Body of pancreas (tissue), 4 donors: ENCODE data around the gene MAP2K5. TPM values are rescaled to one million over a fixed set of nuclear protein-coding genes. Genes with fewer than 3 reads are reported as not detected.

Experiments used
- ATAC-seq: fragments of 150-250 bp; one replicate; pipeline ENCODE4 v1.9.1; 2016
- DNase-seq, 4 donors: peaks; one replicate each; pipeline ENCODE4 v3.0.0-alpha.2; 2019
- H3K27ac ChIP-seq, 4 donors: fragments of 200-600 bp; sonication (generic); 1 replicate in 3 of 4; 2 replicates in 1 of 4; pipeline versions ENCODE4 v1.5.1 to v1.6.1; 2016 to 2019; ENCODE audit warnings: mild to moderate bottlenecking in 1 of 4, mixed read lengths in 1 of 4, moderate library complexity in 1 of 4
- H3K27me3 ChIP-seq, 2 donors: fragments of 200-600 bp; sonication (generic); one replicate each; pipeline ENCODE4 v1.6.0; 2016; ENCODE audit warnings: mild to moderate bottlenecking in 1 of 2
- H3K36me3 ChIP-seq, 2 donors: fragments of 200-600 bp; sonication (generic); replicated peaks in 1 of 2; 2 replicates each; pipeline ENCODE4 v1.5.1; 2016; ENCODE audit warnings: low read depth in 2 of 2; ENCODE audit not compliant: insufficient read depth in 1 of 2
- H3K4me1 ChIP-seq: fragments of 200-600 bp; sonication (generic); one replicate; pipeline ENCODE4 v1.6.0; 2016
- H3K4me3 ChIP-seq, 2 donors: fragments of 200-600 bp; sonication (generic); 1 replicate in 1 of 2; 2 replicates in 1 of 2; pipeline ENCODE4 v1.5.1; 2016 to 2019
- H3K9me3 ChIP-seq, 3 donors: fragments of 200-600 bp; sonication (generic); 1 replicate in 2 of 3; 2 replicates in 1 of 3; pipeline ENCODE4 v1.5.1; 2016
- CTCF ChIP-seq, 7 experiments: fragments of 450-650 bp in 4 of 7; fragments of 200-600 bp in 3 of 7; sonication (generic) in 3 of 7; IDR thresholded peaks; one replicate each; pipeline ENCODE4 v1.5.1; 2016 to 2019; ENCODE audit warnings: antibody characterized with exemption in 7 of 7
- POLR2A ChIP-seq, 3 donors: fragments of 450-650 bp; IDR thresholded peaks; one replicate each; pipeline ENCODE4 v1.6.1; 2016; ENCODE audit warnings: antibody characterized with exemption in 3 of 3, mild to moderate bottlenecking in 2 of 3
- WGBS, 2 donors: methylation state at CpG; one replicate each; pipeline ENCODE4 v1.1.5; 2017; 5-methylcytosine and 5-hydroxymethylcytosine counted together
- intact Hi-C: fragments of 100-400 bp; cut with DNase I; formaldehyde crosslinking; loops from one replicate; pipeline ENCODE4 v1.15.1; 2023
- total RNA-seq, 2 donors: library from RNA; depleted of rRNA; stranded (reverse); fragments of >200 nt; gene quantifications; one replicate each; pipeline ENCODE4 v1.1.0, GENCODE V29; 2016

MAP2K5 gene
- total RNA-seq, 2 donors from 2014 or later = 2.6 to 10.9 TPM

GRCh38 chr15:67845974-67846373 is 303.5 kb downstream of the MAP2K5 start:
- Histone ChIP-seq H3K27ac (no peak overlapping the region), H3K36me3 (no peaks in the 10 kb centered on the region), H3K27me3 (no peaks in the 10 kb centered on the region), H3K4me1 (peaks cover 6% of the 10 kb centered on the region), H3K4me3 (no peak overlapping the region), H3K9me3 (peaks cover 0 to 3% (median 0%) of the 10 kb centered on the region in 3 donors)
- TF ChIP-seq POLR2A (IDR thresholded peaks at IDR 0.05) (no peak), CTCF (IDR thresholded peaks at IDR 0.05) (no peak)
- 65 to 81% methylated on average over 5 of the region's 5 CpGs for WGBS, 2 donors
- DNase-seq (no peak), ATAC-seq (no peak)
- intact Hi-C loops = no loop called here

GRCh38 chr15:67849538-67849937 is 307.0 kb downstream of the MAP2K5 start:
- ATAC-seq = no peak
- intact Hi-C loops = no loop called here
- Histone ChIP-seq H3K27me3 (no peaks in the 10 kb centered on the region), H3K27ac (no peak overlapping the region), H3K9me3 (peaks cover 0 to 3% (median 0%) of the 10 kb centered on the region in 3 donors), H3K4me1 (no peaks in the 10 kb centered on the region), H3K36me3 (no peaks in the 10 kb centered on the region), H3K4me3 (no peak overlapping the region)
- 100% methylated on average over 1 of the region's 1 CpG for WGBS, 2 donors
- TF ChIP-seq CTCF (IDR thresholded peaks at IDR 0.05) = no peak
- no peak for TF ChIP-seq POLR2A (IDR thresholded peaks at IDR 0.05)
- no peak for DNase-seq

DNA sequence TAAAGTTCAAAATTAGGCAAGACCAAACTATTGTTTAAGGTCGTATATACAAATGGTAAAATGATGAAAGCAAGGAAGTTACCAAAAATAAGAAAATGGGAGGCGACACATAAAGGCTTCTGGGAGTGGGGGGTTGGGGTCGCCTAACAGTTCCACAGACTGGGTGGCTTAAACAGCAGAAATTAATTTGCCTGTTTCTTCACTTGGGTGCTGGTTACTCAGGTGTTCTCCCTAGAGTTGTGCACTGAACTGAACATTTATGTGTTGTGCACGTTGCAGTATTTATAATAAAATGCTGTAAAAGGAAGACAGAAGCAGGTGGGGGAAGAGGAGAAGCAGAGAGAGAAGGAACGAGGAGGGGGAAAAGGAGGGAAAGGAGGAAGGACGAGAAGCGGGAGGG is 307.8 kb downstream of the MAP2K5 start:
- 51 to 57% methylated on average over 7 of the region's 7 CpGs for WGBS, 2 donors
- H3K4me1 ChIP-seq = no peaks in the 10 kb centered on the region
- H3K4me3 ChIP-seq = no peak overlapping the region
- intact Hi-C loops = no loop called here
- DNase-seq = no peak
- no peak overlapping the region for H3K27ac ChIP-seq
- TF ChIP-seq CTCF (IDR thresholded peaks at IDR 0.05) (no peak), POLR2A (IDR thresholded peaks at IDR 0.05) (no peak)
- H3K27me3 ChIP-seq = no peaks in the 10 kb centered on the region
- no peak for ATAC-seq
- peaks cover 0 to 3% (median 0%) of the 10 kb centered on the region in 3 donors for H3K9me3 ChIP-seq
- no peaks in the 10 kb centered on the region for H3K36me3 ChIP-seq

GRCh38 chr15:67850994-67851571 is 308.6 kb downstream of the MAP2K5 start:
- intact Hi-C loops = no loop called here
- ATAC-seq (no peak), DNase-seq (no peak)
- WGBS, 2 donors = 64 to 69% methylated on average over 4 of the region's 4 CpGs
- Histone ChIP-seq H3K4me1 (no peaks in the 10 kb centered on the region), H3K27ac (no peak overlapping the region), H3K4me3 (no peak overlapping the region), H3K27me3 (no peaks in the 10 kb centered on the region), H3K9me3 (peaks cover 0 to 3% (median 0%) of the 10 kb centered on the region in 3 donors), H3K36me3 (no peaks in the 10 kb centered on the region)
- TF ChIP-seq POLR2A (IDR thresholded peaks at IDR 0.05) (no peak), CTCF (IDR thresholded peaks at IDR 0.05) (no peak)

DNA sequence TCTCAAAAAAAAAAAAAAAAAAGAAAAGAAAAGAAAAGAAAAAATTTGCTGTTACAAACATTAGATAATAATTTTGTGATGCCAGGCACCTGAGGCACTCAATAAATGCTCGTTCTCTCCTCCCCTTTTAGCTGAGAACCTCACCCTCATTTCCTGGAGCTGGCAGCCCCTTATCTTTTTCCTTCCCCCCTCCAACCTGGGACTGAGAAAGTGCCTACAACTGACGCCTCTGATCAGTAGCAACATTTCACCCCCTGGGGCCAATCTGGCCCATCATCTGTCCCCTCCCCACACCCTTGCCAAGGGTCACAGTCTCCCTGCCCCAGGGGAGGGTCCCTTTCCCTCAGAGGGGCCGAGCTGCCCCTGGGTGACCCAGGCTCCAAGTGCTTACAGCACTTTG is 309.9 kb downstream of the MAP2K5 start:
- intact Hi-C loops = no loop called here
- Histone ChIP-seq H3K9me3 (peaks cover 0 to 3% (median 0%) of the 10 kb centered on the region in 3 donors), H3K27ac (no peak overlapping the region), H3K36me3 (no peaks in the 10 kb centered on the region), H3K4me1 (no peaks in the 10 kb centered on the region), H3K27me3 (no peaks in the 10 kb centered on the region), H3K4me3 (no peak overlapping the region)
- TF ChIP-seq POLR2A (IDR thresholded peaks at IDR 0.05) = no peak
- TF ChIP-seq CTCF (IDR thresholded peaks at IDR 0.05) = no peak
- ATAC-seq (no peak), DNase-seq (no peak)
- WGBS, 2 donors = 63 to 82% methylated on average over 3 of the region's 3 CpGs
